Measurements from ENCODE around the gene PLD1. TPM values are rescaled to one million over a fixed set of nuclear protein-coding genes. Genes with fewer than 3 reads are reported as not detected.
"Not testable (repeated sequence)": the region's sequence is repeated elsewhere in the genome, so short reads cannot be mapped to it uniquely, and the experiment has no call there.

The PLD1 gene
- total RNA-seq, 1 donor from 2014 or later, result 0.93 TPM

- Mint-ChIP-seq H3K9me3 (peaks cover 16% of the 10 kb centered on the region), H3K4me3 (no peak overlapping the region), H3K36me3 (ENCODE audit: low read depth) (peaks cover 9% of the 10 kb centered on the region), H3K27ac (ENCODE audit: unreplicated experiment) (no peak overlapping the region), H3K27me3 (ENCODE audit: low read depth) (no peaks in the 10 kb centered on the region), H3K4me1 (no peaks in the 10 kb centered on the region)
- DNase-seq (ENCODE audit: low read depth, low spot score), result no peak
- TF ChIP-seq CTCF (conservative IDR thresholded peaks at IDR 0.05), result no peak
Measured at GRCh38 chr3:171699601-171700000, 110.7 kb downstream of the PLD1 start.

- DNase-seq (ENCODE audit: low read depth, low spot score), result no peak
- Mint-ChIP-seq H3K4me1 (no peaks in the 10 kb centered on the region), H3K27ac (ENCODE audit: unreplicated experiment) (no peak overlapping the region), H3K27me3 (ENCODE audit: low read depth) (no peaks in the 10 kb centered on the region), H3K4me3 (no peak overlapping the region), H3K9me3 (peaks cover 9% of the 10 kb centered on the region), H3K36me3 (ENCODE audit: low read depth) (peaks cover 5% of the 10 kb centered on the region)
- no peak for TF ChIP-seq CTCF (conservative IDR thresholded peaks at IDR 0.05)
Measured at GRCh38 chr3:171696805-171697204, 113.5 kb downstream of the PLD1 start.

GRCh38 chr3:171695426-171695825 lies 114.9 kb downstream of the PLD1 start:
- Mint-ChIP-seq H3K9me3 (peaks cover 6% of the 10 kb centered on the region), H3K27ac (ENCODE audit: unreplicated experiment) (no peak overlapping the region), H3K27me3 (ENCODE audit: low read depth) (no peaks in the 10 kb centered on the region), H3K4me3 (no peak overlapping the region), H3K36me3 (ENCODE audit: low read depth) (peaks cover 2% of the 10 kb centered on the region), H3K4me1 (no peaks in the 10 kb centered on the region)
- no peak for TF ChIP-seq CTCF (conservative IDR thresholded peaks at IDR 0.05)
- no peak for DNase-seq (ENCODE audit: low read depth, low spot score)

- no peak overlapping the region for H3K4me3 Mint-ChIP-seq
- H3K27me3 Mint-ChIP-seq (ENCODE audit: low read depth), result no peaks in the 10 kb centered on the region
- no peak for DNase-seq (ENCODE audit: low read depth, low spot score)
- H3K4me1 Mint-ChIP-seq, result no peaks in the 10 kb centered on the region
- TF ChIP-seq CTCF (conservative IDR thresholded peaks at IDR 0.05), result no peak
- H3K36me3 Mint-ChIP-seq (ENCODE audit: low read depth), result peaks cover under 1% of the 10 kb centered on the region
- peaks cover 5% of the 10 kb centered on the region for H3K9me3 Mint-ChIP-seq
- H3K27ac Mint-ChIP-seq (ENCODE audit: unreplicated experiment), result no peak overlapping the region
Measured at GRCh38 chr3:171694888-171695287, 115.4 kb downstream of the PLD1 start.

GRCh38 chr3:171692551-171692950 lies 117.7 kb downstream of the PLD1 start:
- not testable (repeated sequence) for H3K9me3 Mint-ChIP-seq; H3K4me1 Mint-ChIP-seq; H3K36me3 Mint-ChIP-seq (ENCODE audit: low read depth); H3K27me3 Mint-ChIP-seq (ENCODE audit: low read depth); DNase-seq (ENCODE audit: low read depth, low spot score); H3K27ac Mint-ChIP-seq (ENCODE audit: unreplicated experiment); H3K4me3 Mint-ChIP-seq

GRCh38 chr3:171691485-171691884 lies 118.8 kb downstream of the PLD1 start:
- no peak overlapping the region for H3K4me3 Mint-ChIP-seq
- no peaks in the 10 kb centered on the region for H3K4me1 Mint-ChIP-seq
- no peak overlapping the region for H3K27ac Mint-ChIP-seq (ENCODE audit: unreplicated experiment)
- DNase-seq (ENCODE audit: low read depth, low spot score), result no peak
- TF ChIP-seq CTCF (conservative IDR thresholded peaks at IDR 0.05), result no peak
- H3K27me3 Mint-ChIP-seq (ENCODE audit: low read depth), result no peaks in the 10 kb centered on the region
- H3K9me3 Mint-ChIP-seq, result no peaks in the 10 kb centered on the region
- H3K36me3 Mint-ChIP-seq (ENCODE audit: low read depth), result no peaks in the 10 kb centered on the region

Measured in neural crest cell (in vitro differentiated cells).